Nephron (organoid): Measurements from ENCODE around the gene ATP9A.
"Not testable (repeated sequence)": the region's sequence is repeated elsewhere in the genome, so short reads cannot be mapped to it uniquely, and the experiment has no call there.

Source experiments
- H3K27ac Mint-ChIP-seq, 3 experiments: 2 replicates each; pipeline ENCODE4 v1.8.0; 2020; ENCODE audit warnings: mixed read lengths in 3 of 3, mild to moderate bottlenecking in 2 of 3, moderate library complexity in 1 of 3
- H3K27me3 Mint-ChIP-seq: 2 replicates; pipeline ENCODE4 v1.8.0; 2021; ENCODE audit warnings: low read depth, mild to moderate bottlenecking, moderate library complexity, mixed read lengths
- H3K36me3 Mint-ChIP-seq: 2 replicates; pipeline ENCODE4 v1.8.0; 2020; ENCODE audit warnings: low read depth, mixed read lengths
- H3K4me1 Mint-ChIP-seq: 2 replicates; pipeline ENCODE4 v1.8.0; 2020; ENCODE audit warnings: mixed read lengths
- H3K4me3 Mint-ChIP-seq, 3 experiments: 2 replicates each; pipeline ENCODE4 v1.8.0; 2020; ENCODE audit warnings: mild to moderate bottlenecking in 3 of 3, mixed read lengths in 3 of 3, moderate library complexity in 2 of 3
- H3K9me3 Mint-ChIP-seq: 2 replicates; pipeline ENCODE4 v1.8.0; 2020; ENCODE audit warnings: mixed read lengths
- CTCF ChIP-seq, 3 experiments: fragments of 200-600 bp; sonication (generic); IDR thresholded peaks; one replicate each; pipeline ENCODE4 v1.5.0; 2021; ENCODE audit warnings: antibody characterized with exemption in 3 of 3; ENCODE audit not compliant: unreplicated experiment in 3 of 3

ATP9A gene

GRCh38 chr20:51740838-51741237, 27.4 kb downstream of the ATP9A start:
- Mint-ChIP-seq H3K4me3 (no peak overlapping the region), H3K27ac (no peak overlapping the region), H3K27me3 (no peaks in the 10 kb centered on the region), H3K9me3 (no peaks in the 10 kb centered on the region), H3K4me1 (peaks cover 21% of the 10 kb centered on the region), H3K36me3 (no peaks in the 10 kb centered on the region)
- TF ChIP-seq CTCF (IDR thresholded peaks at IDR 0.05; ENCODE audit: unreplicated experiment in 3 of 3): no peak

GRCh38 chr20:51740308-51740707, 27.9 kb downstream of the ATP9A start:
- H3K27ac Mint-ChIP-seq, H3K27me3 Mint-ChIP-seq, H3K9me3 Mint-ChIP-seq, H3K36me3 Mint-ChIP-seq, H3K4me3 Mint-ChIP-seq: not testable (repeated sequence)
- peaks cover 26% of the 10 kb centered on the region for H3K4me1 Mint-ChIP-seq

- peaks cover 31% of the 10 kb centered on the region for H3K4me1 Mint-ChIP-seq
- H3K27ac Mint-ChIP-seq: no peak overlapping the region
- no peaks in the 10 kb centered on the region for H3K36me3 Mint-ChIP-seq
- no peaks in the 10 kb centered on the region for H3K9me3 Mint-ChIP-seq
- no peaks in the 10 kb centered on the region for H3K27me3 Mint-ChIP-seq
- TF ChIP-seq CTCF (IDR thresholded peaks at IDR 0.05; ENCODE audit: unreplicated experiment in 3 of 3): no peak
- H3K4me3 Mint-ChIP-seq: no peak overlapping the region
These were observed 28.4 kb downstream of the ATP9A start for GRCh38 chr20:51739722-51740249.

GRCh38 chr20:51738877-51739447, 29.2 kb downstream of the ATP9A start:
- Mint-ChIP-seq H3K4me1 (peaks cover 36% of the 10 kb centered on the region), H3K36me3 (no peaks in the 10 kb centered on the region), H3K27ac (no peak overlapping the region), H3K27me3 (no peaks in the 10 kb centered on the region), H3K4me3 (no peak overlapping the region), H3K9me3 (no peaks in the 10 kb centered on the region)
- no peak for TF ChIP-seq CTCF (IDR thresholded peaks at IDR 0.05; ENCODE audit: unreplicated experiment in 3 of 3)

- not testable (repeated sequence) for H3K4me3 Mint-ChIP-seq, H3K27me3 Mint-ChIP-seq, H3K27ac Mint-ChIP-seq, H3K9me3 Mint-ChIP-seq, H3K36me3 Mint-ChIP-seq
- peaks cover 36% of the 10 kb centered on the region for H3K4me1 Mint-ChIP-seq
These were observed 29.9 kb downstream of the ATP9A start for GRCh38 chr20:51738261-51738660.

GRCh38 chr20:51736947-51737346, 31.2 kb downstream of the ATP9A start:
- H3K9me3 Mint-ChIP-seq: no peaks in the 10 kb centered on the region
- no peak for TF ChIP-seq CTCF (IDR thresholded peaks at IDR 0.05; ENCODE audit: unreplicated experiment in 3 of 3)

More at GRCh38 chr20:51736947-51737346, 31.2 kb downstream of the ATP9A start:
- H3K27ac Mint-ChIP-seq: no peak overlapping the region
- H3K36me3 Mint-ChIP-seq: no peaks in the 10 kb centered on the region
- H3K4me3 Mint-ChIP-seq: no peak overlapping the region
- H3K4me1 Mint-ChIP-seq: peaks cover 37% of the 10 kb centered on the region
- no peaks in the 10 kb centered on the region for H3K27me3 Mint-ChIP-seq
